ENCODE measurements around the gene STRN4. TPM values are rescaled to one million over a fixed set of nuclear protein-coding genes. Genes with fewer than 3 reads are reported as not detected.
A peak's percentile ranks its signal among the peaks of the same experiment; 100 is the strongest.

STRN4 gene
- total RNA-seq, 1 experiment from 2014 or later = 162 TPM

DNA sequence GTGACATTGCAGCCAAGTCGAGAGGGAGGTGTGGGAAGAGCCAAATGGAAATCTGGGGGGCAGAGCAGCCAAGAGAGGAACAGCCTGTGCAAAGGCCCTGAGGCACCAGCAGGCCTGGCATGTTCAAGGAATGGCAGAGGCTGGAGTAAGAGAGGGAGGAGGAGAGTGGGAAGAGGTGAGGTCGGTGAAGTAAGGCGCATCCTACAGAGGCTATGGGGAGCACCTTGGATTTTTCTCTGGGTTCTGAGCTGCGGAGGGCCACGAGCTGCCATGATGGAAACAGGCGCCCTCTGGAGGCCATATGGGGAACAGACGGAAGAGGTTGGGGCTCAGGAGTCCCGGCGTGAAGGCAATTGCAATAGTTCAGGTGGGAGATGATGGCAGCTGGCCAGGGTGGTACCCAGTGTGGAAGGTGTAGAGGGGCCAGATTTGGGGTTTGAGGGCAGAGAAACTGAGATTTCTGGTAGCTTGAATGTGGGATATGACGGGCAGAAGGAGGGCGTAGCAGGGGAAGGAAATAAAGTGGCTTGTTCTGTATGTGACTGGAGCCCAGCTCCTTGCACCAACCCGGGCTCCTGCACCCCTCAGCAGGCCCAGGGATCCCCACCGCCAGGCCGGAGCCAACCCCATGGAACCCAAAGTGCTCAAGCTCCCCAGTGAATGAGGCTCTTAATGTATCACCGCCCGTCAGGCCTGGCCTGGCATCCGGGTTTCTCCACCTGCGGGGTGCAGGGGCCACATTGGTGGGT, 20.5 kb upstream of the STRN4 start:
- H3K4me1 ChIP-seq = peaks cover 21% of the 10 kb centered on the region
- peaks cover 18% of the 10 kb centered on the region for H3K4me1 Mint-ChIP-seq (ENCODE audit: low read depth, unreplicated experiment)

DNA sequence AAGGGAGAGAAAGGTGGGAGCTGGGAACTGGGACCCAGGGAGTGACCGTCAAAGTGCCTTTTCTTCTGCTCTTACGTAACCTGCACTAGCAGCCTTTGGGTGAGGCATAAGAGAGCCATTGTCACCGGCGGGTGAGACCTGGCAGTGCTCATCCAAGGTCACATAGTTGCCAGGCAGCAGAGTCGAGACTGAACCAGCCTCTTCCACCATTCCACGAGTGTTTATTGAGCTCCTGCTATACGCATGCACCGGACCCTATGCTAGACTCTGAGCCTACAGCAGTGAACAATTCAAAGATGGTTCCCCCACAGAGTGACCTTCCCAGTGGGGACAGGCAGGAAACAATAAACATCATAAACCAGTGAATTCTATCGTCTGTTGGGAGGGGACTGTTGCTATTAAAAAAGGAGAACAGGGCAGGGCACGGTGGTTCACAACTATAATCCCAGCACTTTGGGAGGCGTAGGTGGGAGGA, 18.6 kb upstream of the STRN4 start:
- H3K4me3 Mint-ChIP-seq (ENCODE audit: unreplicated experiment) = no peak overlapping the region
- no peak overlapping the region for H3K4me3 ChIP-seq (ENCODE audit: low read depth, low read length)
- no peak for DNase-seq

More for the DNA sequence above, 20.5 kb upstream of the STRN4 start:
- POLR2A ChIA-PET = interaction anchor here (0.6 to 1.0 kb wide), 2 partner anchors 74 to 107 kb away, joined by 5 to 8 read pairs; no protein-coding TSS in a partner anchor
- intact Hi-C loops (cut with micrococcal nuclease; ENCODE audit: unreplicated experiment) = no loop called here
- TF ChIP-seq, protein P1, sequence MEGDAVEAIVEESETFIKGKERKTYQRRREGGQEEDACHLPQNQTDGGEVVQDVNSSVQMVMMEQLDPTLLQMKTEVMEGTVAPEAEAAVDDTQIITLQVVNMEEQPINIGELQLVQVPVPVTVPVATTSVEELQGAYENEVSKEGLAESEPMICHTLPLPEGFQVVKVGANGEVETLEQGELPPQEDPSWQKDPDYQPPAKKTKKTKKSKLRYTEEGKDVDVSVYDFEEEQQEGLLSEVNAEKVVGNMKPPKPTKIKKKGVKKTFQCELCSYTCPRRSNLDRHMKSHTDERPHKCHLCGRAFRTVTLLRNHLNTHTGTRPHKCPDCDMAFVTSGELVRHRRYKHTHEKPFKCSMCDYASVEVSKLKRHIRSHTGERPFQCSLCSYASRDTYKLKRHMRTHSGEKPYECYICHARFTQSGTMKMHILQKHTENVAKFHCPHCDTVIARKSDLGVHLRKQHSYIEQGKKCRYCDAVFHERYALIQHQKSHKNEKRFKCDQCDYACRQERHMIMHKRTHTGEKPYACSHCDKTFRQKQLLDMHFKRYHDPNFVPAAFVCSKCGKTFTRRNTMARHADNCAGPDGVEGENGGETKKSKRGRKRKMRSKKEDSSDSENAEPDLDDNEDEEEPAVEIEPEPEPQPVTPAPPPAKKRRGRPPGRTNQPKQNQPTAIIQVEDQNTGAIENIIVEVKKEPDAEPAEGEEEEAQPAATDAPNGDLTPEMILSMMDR (IDR thresholded peaks at IDR 0.05; ENCODE audit: insufficient read depth in 1 of 2, low read depth in 1 of 2, low read length in 1 of 2, severe bottlenecking in 1 of 2, unreplicated experiment in 1 of 2) = peak; percentile 60 to 74
- BruUV-seq (replicated peaks) = no TSS peak
- peak; percentile 70 to 72 for DNase-seq
- Mint-ChIP-seq H3K4me3 (ENCODE audit: unreplicated experiment) (no peak overlapping the region), H3K9me3 (ENCODE audit: unreplicated experiment) (no peaks in the 10 kb centered on the region), H3K36me3 (ENCODE audit: insufficient read depth, unreplicated experiment) (peaks cover 1% of the 10 kb centered on the region), H3K27me3 (ENCODE audit: insufficient read depth, unreplicated experiment) (no peaks in the 10 kb centered on the region), H3K27ac (ENCODE audit: unreplicated experiment) (no peak overlapping the region)
- H3K36me3 ChIP-seq (ENCODE audit: control insufficient read depth, insufficient read depth, low read length) = no peaks in the 10 kb centered on the region
- H3K4me3 ChIP-seq (ENCODE audit: low read depth, low read length) = no peak overlapping the region
- H3K9me3 ChIP-seq = no peaks in the 10 kb centered on the region
- CTCF ChIA-PET = interaction anchor here (0.6 to 3.4 kb wide), 5 partner anchors 9 to 1036 kb away, joined by 3 to 9 read pairs (median 5); no protein-coding TSS in a partner anchor
- H3K27me3 ChIP-seq (replicated peaks; ENCODE audit: control insufficient read depth, insufficient read depth, low read length) = no peaks in the 10 kb centered on the region

DNA sequence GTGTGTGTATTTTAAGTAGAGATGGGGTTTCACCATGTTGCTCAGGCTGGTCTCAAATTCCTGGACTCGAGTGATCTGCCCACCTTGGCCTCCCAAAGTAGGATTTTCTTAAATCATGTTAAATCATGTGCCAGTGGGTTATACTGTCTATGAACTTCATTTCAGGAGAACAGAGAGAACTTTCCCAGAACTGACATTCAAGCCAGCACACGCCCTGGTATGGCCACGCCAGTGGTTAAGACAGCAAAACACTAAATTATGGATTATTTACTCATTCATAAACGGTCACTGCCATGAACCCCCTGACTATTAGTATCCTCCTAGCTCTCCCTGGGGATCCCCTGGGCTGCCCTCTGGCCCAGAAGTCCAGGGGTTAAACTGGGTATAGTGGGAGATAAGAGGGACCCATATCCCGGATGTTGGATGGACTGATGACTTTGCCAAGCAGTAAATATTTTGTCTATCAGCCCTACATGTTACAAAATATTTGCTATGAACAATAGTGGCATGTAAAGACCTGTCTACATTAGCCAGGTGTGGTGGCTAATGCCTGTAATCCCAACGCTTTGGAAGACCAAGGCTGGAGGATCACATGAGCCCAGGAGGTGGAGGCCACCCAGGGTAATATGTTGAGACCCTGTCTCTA, 16.1 kb upstream of the STRN4 start:
- no peaks in the 10 kb centered on the region for H3K9me3 Mint-ChIP-seq (ENCODE audit: unreplicated experiment)
- H3K4me3 ChIP-seq (ENCODE audit: low read depth, low read length) = no peak overlapping the region
- POLR2A ChIA-PET = no interaction called here
- H3K27ac Mint-ChIP-seq (ENCODE audit: unreplicated experiment) = no peak overlapping the region
- H3K4me1 ChIP-seq = no peaks in the 10 kb centered on the region
- H3K4me3 Mint-ChIP-seq (ENCODE audit: unreplicated experiment) = no peak overlapping the region
- TF ChIP-seq, protein P1 (IDR thresholded peaks at IDR 0.05; ENCODE audit: insufficient read depth in 1 of 2, low read depth in 1 of 2, low read length in 1 of 2, severe bottlenecking in 1 of 2, unreplicated experiment in 1 of 2) = no peak
- no peaks in the 10 kb centered on the region for H3K27me3 ChIP-seq (replicated peaks; ENCODE audit: control insufficient read depth, insufficient read depth, low read length)
- no TSS peak for BruUV-seq (replicated peaks)
- H3K9me3 ChIP-seq = no peaks in the 10 kb centered on the region
- H3K27me3 Mint-ChIP-seq (ENCODE audit: insufficient read depth, unreplicated experiment) = no peaks in the 10 kb centered on the region
- no peaks in the 10 kb centered on the region for H3K4me1 Mint-ChIP-seq (ENCODE audit: low read depth, unreplicated experiment)
- no peaks in the 10 kb centered on the region for H3K36me3 ChIP-seq (ENCODE audit: control insufficient read depth, insufficient read depth, low read length)
- DNase-seq = no peak
- intact Hi-C loops (cut with micrococcal nuclease; ENCODE audit: unreplicated experiment) = no loop called here
- no peaks in the 10 kb centered on the region for H3K36me3 Mint-ChIP-seq (ENCODE audit: insufficient read depth, unreplicated experiment)
- CTCF ChIA-PET = interaction anchor here (0.6 kb wide), 1 partner anchor 28 kb away, joined by 4 read pairs; no protein-coding TSS in a partner anchor

More for the DNA sequence above, 18.6 kb upstream of the STRN4 start:
- no peaks in the 10 kb centered on the region for H3K27me3 Mint-ChIP-seq (ENCODE audit: insufficient read depth, unreplicated experiment)
- H3K4me1 Mint-ChIP-seq (ENCODE audit: low read depth, unreplicated experiment) = peaks cover 12% of the 10 kb centered on the region
- ChIA-PET POLR2A (interaction anchor here (0.6 kb wide), 1 partner anchor 19 kb away, joined by 8 read pairs; no protein-coding TSS in a partner anchor), CTCF (interaction anchor here (1.0 to 3.4 kb wide), 3 partner anchors 16 to 76 kb away, joined by 3 to 9 read pairs (median 3); no protein-coding TSS in a partner anchor)
- no peaks in the 10 kb centered on the region for H3K9me3 Mint-ChIP-seq (ENCODE audit: unreplicated experiment)
- H3K36me3 Mint-ChIP-seq (ENCODE audit: insufficient read depth, unreplicated experiment) = no peaks in the 10 kb centered on the region
- BruUV-seq (replicated peaks) = no TSS peak
- TF ChIP-seq, protein P1 (IDR thresholded peaks at IDR 0.05; ENCODE audit: insufficient read depth in 1 of 2, low read depth in 1 of 2, low read length in 1 of 2, severe bottlenecking in 1 of 2, unreplicated experiment in 1 of 2) = no peak
- intact Hi-C loops (cut with micrococcal nuclease; ENCODE audit: unreplicated experiment) = no loop called here
- H3K27me3 ChIP-seq (replicated peaks; ENCODE audit: control insufficient read depth, insufficient read depth, low read length) = no peaks in the 10 kb centered on the region
- no peaks in the 10 kb centered on the region for H3K36me3 ChIP-seq (ENCODE audit: control insufficient read depth, insufficient read depth, low read length)
- H3K4me1 ChIP-seq = peaks cover 10% of the 10 kb centered on the region
- H3K9me3 ChIP-seq = no peaks in the 10 kb centered on the region
- H3K27ac Mint-ChIP-seq (ENCODE audit: unreplicated experiment) = no peak overlapping the region

Measured in Caco-2 (cell line).